Endodermal cell (in vitro differentiated cells): ENCODE results near the gene SEC16A. TPM values are rescaled to one million over a fixed set of nuclear protein-coding genes. Genes with fewer than 3 reads are reported as not detected.
"Not testable (repeated sequence)": the region's sequence is repeated elsewhere in the genome, so short reads cannot be mapped to it uniquely, and the experiment has no call there.

Experiments
- DNase-seq: peaks from one replicate; pipeline ENCODE4 v3.0.0-alpha.2; 2017
- H3K27ac ChIP-seq: 2 replicates; pipeline ENCODE4 v1.5.1; 2013; ENCODE audit warnings: mild to moderate bottlenecking, low read depth, low read length, moderate library complexity
- H3K27me3 ChIP-seq: 2 replicates; pipeline ENCODE4 v1.6.1; 2013; ENCODE audit warnings: mild to moderate bottlenecking, low read length, moderate library complexity; ENCODE audit not compliant: insufficient read depth, control insufficient read depth, poor library complexity, severe bottlenecking
- H3K36me3 ChIP-seq: 2 replicates; pipeline ENCODE4 v1.7.0; 2013; ENCODE audit warnings: mild to moderate bottlenecking, low read length, moderate library complexity; ENCODE audit not compliant: control insufficient read depth, insufficient read depth
- H3K4me1 ChIP-seq: one replicate; pipeline ENCODE4 v1.7.0; 2013; ENCODE audit warnings: low read length; ENCODE audit not compliant: control insufficient read depth, insufficient read depth
- H3K4me3 ChIP-seq: 2 replicates; pipeline ENCODE4 v1.5.1; 2013; ENCODE audit warnings: mild to moderate bottlenecking, low read length, moderate library complexity
- H3K9ac ChIP-seq: 2 replicates; pipeline ENCODE4 v1.6.1; 2013; ENCODE audit warnings: mild to moderate bottlenecking, low read length, moderate library complexity; ENCODE audit not compliant: poor library complexity, severe bottlenecking; ENCODE audit errors: extremely low read depth
- H3K9me3 ChIP-seq: 2 replicates; pipeline ENCODE4 v1.6.1; 2013; ENCODE audit warnings: mild to moderate bottlenecking, low read length, moderate library complexity; ENCODE audit not compliant: control insufficient read depth
- H3K27ac Mint-ChIP-seq: 2 replicates; pipeline ENCODE4 v1.8.0; 2020; ENCODE audit warnings: mixed read lengths
- H3K27me3 Mint-ChIP-seq: 2 replicates; pipeline ENCODE4 v1.8.0; 2021; ENCODE audit warnings: mild to moderate bottlenecking, mixed read lengths; ENCODE audit not compliant: insufficient read depth
- H3K36me3 Mint-ChIP-seq: 2 replicates; pipeline ENCODE4 v1.8.0; 2020; ENCODE audit warnings: low read depth, mixed read lengths
- H3K4me1 Mint-ChIP-seq: 2 replicates; pipeline ENCODE4 v1.8.0; 2020; ENCODE audit warnings: mixed read lengths
- H3K4me3 Mint-ChIP-seq: 2 replicates; pipeline ENCODE4 v1.8.0; 2020; ENCODE audit warnings: mild to moderate bottlenecking, moderate library complexity, mixed read lengths
- H3K9me3 Mint-ChIP-seq: 2 replicates; pipeline ENCODE4 v1.8.0; 2020; ENCODE audit warnings: mild to moderate bottlenecking, mixed read lengths
- WGBS, 2 experiments: methylation state at CpG; one replicate each; pipeline versions ENCODE4 v1.1.5 to v1.1.7; 2013; ENCODE audit warnings: missing lambda C conversion rate in 2 of 2, mixed read lengths in 1 of 2; ENCODE audit not compliant: insufficient coverage in 1 of 2, insufficient read length in 1 of 2; 5-methylcytosine and 5-hydroxymethylcytosine counted together
- total RNA-seq, 2 donors: library from RNA; stranded (reverse); fragmentation: NEBNext Ultra II Directional in 1 of 2; extraction: Animal tissue kit (Norgen Biotek cat#: 25700) in 1 of 2; gene quantifications; 2 replicates in 1 of 2; 3 replicates in 1 of 2; pipeline ENCODE4 v1.2.1, GENCODE V29; 2021
- TF ChIP-seq, protein P1 (sequence below): fragments of 200-600 bp; sonication (generic); conservative IDR thresholded peaks from 2 replicates; pipeline ENCODE4 v1.5.0; 2021; ENCODE audit warnings: antibody characterized with exemption, mild to moderate bottlenecking

The SEC16A gene
- total RNA-seq, 2 donors from 2014 or later, result 54.6 to 60.7 TPM

DNA sequence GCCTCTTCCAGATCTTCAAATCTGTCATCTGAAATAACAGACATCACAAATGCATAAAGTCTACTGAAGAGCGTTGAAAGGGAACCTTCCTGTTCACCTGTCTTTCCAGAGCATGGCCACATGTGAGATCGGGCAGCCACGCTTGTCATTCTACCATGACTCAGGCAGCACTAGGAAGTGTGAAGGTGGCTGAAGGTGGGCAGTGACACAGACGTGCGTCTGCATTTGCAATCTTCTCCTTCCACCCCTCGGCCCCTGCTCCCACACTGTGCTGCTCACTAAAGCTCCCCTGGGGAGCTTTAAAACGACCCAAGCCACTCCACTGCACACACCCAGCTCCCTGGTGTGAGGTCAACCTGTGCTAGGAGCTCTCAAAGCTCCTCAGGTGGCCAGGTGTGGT lies 74.9 kb downstream of the SEC16A start:
- no peaks in the 10 kb centered on the region for H3K27me3 Mint-ChIP-seq
- peaks cover 5% of the 10 kb centered on the region for H3K4me1 ChIP-seq
- WGBS, 2 experiments, result 95 to 100% methylated on average over 2 to 7 of the region's 7 CpGs
- H3K4me3 ChIP-seq, result no peak overlapping the region
- H3K9me3 ChIP-seq, result no peaks in the 10 kb centered on the region
- no peaks in the 10 kb centered on the region for H3K27me3 ChIP-seq
- peaks cover 20% of the 10 kb centered on the region for H3K4me1 Mint-ChIP-seq
- no peak overlapping the region for H3K27ac Mint-ChIP-seq
- no peak overlapping the region for H3K27ac ChIP-seq
- H3K9me3 Mint-ChIP-seq, result no peaks in the 10 kb centered on the region
- H3K9ac ChIP-seq, result no peak overlapping the region
- TF ChIP-seq, protein P1, sequence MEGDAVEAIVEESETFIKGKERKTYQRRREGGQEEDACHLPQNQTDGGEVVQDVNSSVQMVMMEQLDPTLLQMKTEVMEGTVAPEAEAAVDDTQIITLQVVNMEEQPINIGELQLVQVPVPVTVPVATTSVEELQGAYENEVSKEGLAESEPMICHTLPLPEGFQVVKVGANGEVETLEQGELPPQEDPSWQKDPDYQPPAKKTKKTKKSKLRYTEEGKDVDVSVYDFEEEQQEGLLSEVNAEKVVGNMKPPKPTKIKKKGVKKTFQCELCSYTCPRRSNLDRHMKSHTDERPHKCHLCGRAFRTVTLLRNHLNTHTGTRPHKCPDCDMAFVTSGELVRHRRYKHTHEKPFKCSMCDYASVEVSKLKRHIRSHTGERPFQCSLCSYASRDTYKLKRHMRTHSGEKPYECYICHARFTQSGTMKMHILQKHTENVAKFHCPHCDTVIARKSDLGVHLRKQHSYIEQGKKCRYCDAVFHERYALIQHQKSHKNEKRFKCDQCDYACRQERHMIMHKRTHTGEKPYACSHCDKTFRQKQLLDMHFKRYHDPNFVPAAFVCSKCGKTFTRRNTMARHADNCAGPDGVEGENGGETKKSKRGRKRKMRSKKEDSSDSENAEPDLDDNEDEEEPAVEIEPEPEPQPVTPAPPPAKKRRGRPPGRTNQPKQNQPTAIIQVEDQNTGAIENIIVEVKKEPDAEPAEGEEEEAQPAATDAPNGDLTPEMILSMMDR, result no peak
- H3K36me3 Mint-ChIP-seq, result peaks cover 53% of the 10 kb centered on the region
- peak overlapping the region; percentile 88 for H3K4me3 Mint-ChIP-seq
- peaks cover 51% of the 10 kb centered on the region for H3K36me3 ChIP-seq
- DNase-seq, result no peak

DNA sequence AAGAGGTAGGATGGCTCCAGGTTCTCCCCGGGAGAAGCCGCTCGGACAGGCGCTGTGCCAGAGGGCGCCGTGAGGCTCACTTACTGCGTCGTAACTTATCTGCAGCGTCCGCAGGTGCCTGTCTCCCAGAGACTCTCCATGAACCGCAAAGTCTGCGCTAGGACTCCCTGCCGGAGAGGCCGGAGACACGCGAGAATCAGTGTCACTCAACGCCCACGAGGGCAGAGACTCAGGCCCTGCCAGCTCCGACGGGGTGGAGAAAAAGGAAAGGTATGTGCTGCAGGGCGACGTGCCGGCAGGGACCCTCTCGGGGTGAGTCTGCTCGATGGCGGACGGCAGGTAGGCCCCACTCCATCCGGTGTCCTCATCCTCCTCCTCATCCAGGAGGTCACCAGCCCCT lies 75.8 kb downstream of the SEC16A start:
- H3K9ac ChIP-seq, H3K27ac ChIP-seq, H3K4me3 ChIP-seq, H3K4me1 ChIP-seq, H3K9me3 Mint-ChIP-seq, H3K27me3 Mint-ChIP-seq, H3K4me3 Mint-ChIP-seq, DNase-seq, H3K27ac Mint-ChIP-seq, H3K9me3 ChIP-seq, H3K27me3 ChIP-seq: not testable (repeated sequence)
- peaks cover 50% of the 10 kb centered on the region for H3K36me3 ChIP-seq
- peaks cover 51% of the 10 kb centered on the region for H3K36me3 Mint-ChIP-seq
- H3K4me1 Mint-ChIP-seq, result peaks cover 20% of the 10 kb centered on the region
- 95 to 96% methylated on average over 19 to 28 of the region's 28 CpGs for WGBS, 2 experiments

DNA sequence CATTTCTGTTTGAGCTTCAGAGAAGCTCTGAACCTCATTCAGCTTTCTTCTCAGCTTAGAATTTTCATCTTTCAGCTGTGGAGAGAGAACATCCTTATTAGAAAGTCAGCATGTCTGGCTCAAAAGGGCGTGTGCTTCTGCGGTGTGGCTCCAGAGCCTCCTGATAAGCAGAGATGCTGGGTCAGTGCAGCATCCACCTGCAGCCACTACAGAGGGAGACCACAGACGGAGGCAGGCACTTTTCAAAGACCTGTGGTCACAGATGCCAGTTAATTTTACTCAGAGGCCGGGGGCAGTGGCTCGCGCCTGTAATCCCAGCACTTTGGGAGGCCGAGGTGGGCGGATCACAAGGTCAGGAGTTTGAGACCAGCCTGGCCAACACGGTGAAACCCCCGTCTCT lies 76.9 kb downstream of the SEC16A start:
- not testable (repeated sequence) for H3K27me3 Mint-ChIP-seq, H3K9me3 Mint-ChIP-seq, H3K4me3 ChIP-seq, H3K27ac Mint-ChIP-seq, H3K4me1 ChIP-seq, H3K4me3 Mint-ChIP-seq, H3K27ac ChIP-seq, H3K9ac ChIP-seq, DNase-seq, H3K27me3 ChIP-seq, H3K9me3 ChIP-seq
- Mint-ChIP-seq H3K36me3 (peaks cover 49% of the 10 kb centered on the region), H3K4me1 (peaks cover 12% of the 10 kb centered on the region)
- peaks cover 47% of the 10 kb centered on the region for H3K36me3 ChIP-seq
- WGBS, 2 experiments, result 92 to 96% methylated on average over 4 to 10 of the region's 10 CpGs

DNA sequence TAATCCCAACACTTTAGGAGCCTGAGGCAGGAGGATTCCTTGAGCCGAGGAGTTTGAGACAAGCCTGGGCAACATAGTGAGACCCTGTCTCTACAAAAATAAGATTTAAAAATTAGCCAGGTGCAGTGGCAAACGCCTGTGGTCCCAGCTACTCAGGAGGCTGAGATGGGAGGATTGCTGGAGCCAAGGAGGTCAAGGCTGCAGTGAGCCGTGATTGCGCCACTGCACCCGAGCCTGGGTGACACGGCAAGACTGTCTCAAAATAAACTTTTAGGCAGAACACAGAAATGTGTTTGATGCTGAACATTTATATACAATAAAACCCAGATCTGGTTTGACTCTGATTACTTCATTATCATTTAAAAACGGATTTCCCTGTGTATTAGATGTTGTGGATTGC lies 77.4 kb downstream of the SEC16A start:
- Histone ChIP-seq H3K36me3 (peaks cover 47% of the 10 kb centered on the region), H3K27me3 (no peaks in the 10 kb centered on the region), H3K9ac (no peak overlapping the region), H3K27ac (no peak overlapping the region), H3K4me3 (no peak overlapping the region), H3K9me3 (no peaks in the 10 kb centered on the region), H3K4me1 (no peaks in the 10 kb centered on the region)
- Mint-ChIP-seq H3K4me1 (peaks cover 12% of the 10 kb centered on the region), H3K27ac (no peak overlapping the region), H3K9me3 (no peaks in the 10 kb centered on the region), H3K4me3 (no peak overlapping the region), H3K36me3 (peaks cover 49% of the 10 kb centered on the region), H3K27me3 (no peaks in the 10 kb centered on the region)
- TF ChIP-seq, protein P1, result no peak
- no peak for DNase-seq
- WGBS, 2 experiments, result 93 to 95% methylated on average over 6 to 7 of the region's 7 CpGs
